Stimulated activated CD8-positive, alpha-beta memory T cell treated with anti-CD3 and anti-CD28 coated beads, Interleukin-4, amount 100 ng/mL, for 1 hour (primary cell): ENCODE measurements around the gene PTPRM.

Experiments used
- DNase-seq, 2 donors: peaks; one replicate each; pipeline ENCODE4 v3.0.0-alpha.2; 2020; ENCODE audit warnings: low read depth in 2 of 2, low spot score in 1 of 2

PTPRM gene

GRCh38 chr18:7566567-7567473, at the start of gene PTPRM:
Gene PTPRM, plus strand, starts transcription at chr18:7567316. Its CDS starts 503 bp downstream, at chr18:7567819.
- DNase-seq = no peak

- DNase-seq = no peak
These were observed 49.3 kb upstream of the PTPRM start for GRCh38 chr18:7517852-7518251.

- no peak for DNase-seq
These were observed 46.8 kb upstream of the PTPRM start for GRCh38 chr18:7520200-7520785.

- no peak for DNase-seq
These were observed 45.8 kb upstream of the PTPRM start for GRCh38 chr18:7521226-7521856.

GRCh38 chr18:7523772-7524171, 43.3 kb upstream of the PTPRM start:
- DNase-seq = no peak

- DNase-seq = no peak
These were observed 42.3 kb upstream of the PTPRM start for GRCh38 chr18:7524786-7525185.

GRCh38 chr18:7532942-7533341, 34.2 kb upstream of the PTPRM start:
- no peak for DNase-seq

- no peak for DNase-seq
These were observed 31.5 kb upstream of the PTPRM start for GRCh38 chr18:7535436-7536205.

GRCh38 chr18:7537145-7537544, 30.0 kb upstream of the PTPRM start:
- no peak for DNase-seq

- DNase-seq = no peak
These were observed 25.3 kb upstream of the PTPRM start for GRCh38 chr18:7541835-7542234.

- DNase-seq = no peak
These were observed 22.4 kb upstream of the PTPRM start for GRCh38 chr18:7544686-7545085.

- no peak for DNase-seq
These were observed 21.4 kb upstream of the PTPRM start for GRCh38 chr18:7545734-7546133.

GRCh38 chr18:7548221-7548620, 18.9 kb upstream of the PTPRM start:
- no peak for DNase-seq

GRCh38 chr18:7548721-7549120, 18.4 kb upstream of the PTPRM start:
- DNase-seq = no peak

- DNase-seq = no peak
These were observed 9.1 kb upstream of the PTPRM start for GRCh38 chr18:7557973-7558372.

- DNase-seq = no peak
These were observed 8.3 kb upstream of the PTPRM start for GRCh38 chr18:7558769-7559168.

- no peak for DNase-seq
These were observed 7.3 kb upstream of the PTPRM start for GRCh38 chr18:7559709-7560319.

- DNase-seq = no peak
These were observed 5.1 kb upstream of the PTPRM start for GRCh38 chr18:7561909-7562460.

- no peak for DNase-seq
These were observed 4.6 kb upstream of the PTPRM start for GRCh38 chr18:7562491-7562890.

- no peak for DNase-seq
These were observed 1.4 kb upstream of the PTPRM start for GRCh38 chr18:7565677-7566076.

- DNase-seq = no peak
These were observed 911 bp upstream of the PTPRM start for GRCh38 chr18:7566244-7566566.
